Bronchial epithelial cell (primary cell): Measurements from ENCODE around the gene UBAC2. TPM values are rescaled to one million over a fixed set of nuclear protein-coding genes. Genes with fewer than 3 reads are reported as not detected.
A peak's percentile ranks its signal among the peaks of the same experiment; 100 is the strongest.

ENCODE experiments used
- DNase-seq: peaks from one replicate; pipeline ENCODE4 v3.0.0-alpha.2; 2010; ENCODE audit warnings: low read depth
- FAIRE-seq: peaks from 2 replicates; lab custom pipeline; 2011; peaks lifted over from hg19 to GRCh38; lab: Jason Lieb, UNC
- H3K27me3 ChIP-seq: 2 replicates; pipeline ENCODE4 v1.5.1; 2011; ENCODE audit warnings: low read length; ENCODE audit not compliant: control insufficient read depth, insufficient read depth
- H3K36me3 ChIP-seq: 2 replicates; pipeline ENCODE4 v1.5.1; 2011; ENCODE audit warnings: low read length; ENCODE audit not compliant: control insufficient read depth, insufficient read depth
- H3K4me3 ChIP-seq: 2 replicates; pipeline ENCODE4 v1.5.1; 2011; ENCODE audit warnings: mild to moderate bottlenecking, low read depth, low read length, control low read depth
- CTCF ChIP-seq: IDR thresholded peaks from 2 replicates; pipeline ENCODE4 v1.5.1; 2011; ENCODE audit warnings: mild to moderate bottlenecking, moderate library complexity, low read length, control low read depth, inconsistent platforms; ENCODE audit not compliant: insufficient read depth, severe bottlenecking
- total RNA-seq: library from RNA; depleted of rRNA; stranded (reverse); fragments of >200 nt; gene quantifications from 2 replicates; pipeline ENCODE4 v1.2.1, GENCODE V29; 2014

The UBAC2 gene
- total RNA-seq, 1 donor from 2014 or later, result 40.0 TPM

DNA sequence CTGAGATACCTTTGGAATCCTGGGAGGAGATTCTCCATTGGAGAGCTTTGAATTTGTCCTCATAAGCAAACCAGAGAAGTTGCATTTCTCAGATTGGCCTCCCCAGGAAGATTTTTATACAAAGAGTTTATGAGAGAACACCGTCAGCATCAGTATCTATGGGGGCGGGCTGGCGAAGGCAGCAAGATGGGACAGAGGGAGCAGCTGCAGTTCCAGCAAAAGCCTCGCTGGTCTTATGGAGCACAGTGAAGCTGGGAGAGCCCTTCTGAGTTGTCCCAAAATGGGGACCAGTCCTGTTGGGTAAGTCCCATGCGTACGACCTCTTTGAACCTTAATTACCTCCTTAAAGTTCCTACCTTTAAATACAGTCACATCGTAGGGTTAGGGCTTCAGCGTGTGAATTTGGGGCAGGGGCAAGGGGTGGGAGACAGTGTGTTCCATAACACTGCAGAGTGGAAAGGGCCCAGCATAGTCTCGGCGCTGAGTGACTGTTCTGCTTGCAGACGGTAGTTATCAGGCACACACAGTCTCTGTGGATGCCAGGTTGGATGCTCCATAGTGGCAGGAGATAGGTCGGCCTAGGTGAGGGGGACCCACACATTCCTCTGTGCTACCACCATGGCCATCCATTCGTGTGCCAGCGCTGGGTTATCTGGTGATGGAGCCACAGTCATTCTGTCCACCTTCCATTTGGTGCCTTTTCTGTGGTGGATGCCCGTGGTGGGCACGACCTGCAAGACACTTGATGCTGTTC is 141.5 kb downstream of the UBAC2 start:
- no peaks in the 10 kb centered on the region for H3K27me3 ChIP-seq
- FAIRE-seq, result peak; percentile 92
- no peak overlapping the region for H3K4me3 ChIP-seq
- no peak for DNase-seq
- H3K36me3 ChIP-seq, result peaks cover 8% of the 10 kb centered on the region
- no peak for TF ChIP-seq CTCF

DNA sequence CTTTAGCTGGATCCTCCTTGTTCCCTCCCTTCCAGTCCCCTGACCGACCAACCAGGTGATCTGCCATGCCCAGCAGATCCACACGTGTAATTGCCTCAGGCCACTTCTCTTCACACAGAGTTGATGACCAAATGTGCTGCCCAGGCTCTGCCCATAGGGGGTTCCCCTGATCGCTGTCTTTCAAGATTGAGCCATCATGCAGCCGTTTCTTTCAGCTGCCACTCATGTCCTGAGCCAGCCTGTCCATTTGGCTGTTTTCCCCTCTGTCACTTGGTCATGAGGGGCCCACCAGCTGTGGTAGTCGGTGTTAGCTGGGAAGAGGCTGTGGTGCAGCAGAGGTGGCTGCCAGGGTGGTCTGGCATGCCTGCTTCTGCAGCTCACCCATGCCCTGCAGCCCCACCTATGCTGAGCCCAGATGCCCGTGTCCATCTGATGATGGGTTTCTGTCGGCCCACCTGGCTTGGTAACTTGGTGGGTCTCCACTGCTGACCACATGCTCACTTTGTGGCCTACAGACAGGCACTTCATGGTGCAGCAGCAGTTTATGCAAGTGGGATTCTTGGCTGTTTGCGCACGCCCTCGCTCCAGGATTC is 142.2 kb downstream of the UBAC2 start:
- FAIRE-seq (no peak), DNase-seq (no peak)
- peaks cover 11% of the 10 kb centered on the region for H3K36me3 ChIP-seq
- H3K27me3 ChIP-seq, result no peaks in the 10 kb centered on the region
- no peak for TF ChIP-seq CTCF
- H3K4me3 ChIP-seq, result no peak overlapping the region

DNA sequence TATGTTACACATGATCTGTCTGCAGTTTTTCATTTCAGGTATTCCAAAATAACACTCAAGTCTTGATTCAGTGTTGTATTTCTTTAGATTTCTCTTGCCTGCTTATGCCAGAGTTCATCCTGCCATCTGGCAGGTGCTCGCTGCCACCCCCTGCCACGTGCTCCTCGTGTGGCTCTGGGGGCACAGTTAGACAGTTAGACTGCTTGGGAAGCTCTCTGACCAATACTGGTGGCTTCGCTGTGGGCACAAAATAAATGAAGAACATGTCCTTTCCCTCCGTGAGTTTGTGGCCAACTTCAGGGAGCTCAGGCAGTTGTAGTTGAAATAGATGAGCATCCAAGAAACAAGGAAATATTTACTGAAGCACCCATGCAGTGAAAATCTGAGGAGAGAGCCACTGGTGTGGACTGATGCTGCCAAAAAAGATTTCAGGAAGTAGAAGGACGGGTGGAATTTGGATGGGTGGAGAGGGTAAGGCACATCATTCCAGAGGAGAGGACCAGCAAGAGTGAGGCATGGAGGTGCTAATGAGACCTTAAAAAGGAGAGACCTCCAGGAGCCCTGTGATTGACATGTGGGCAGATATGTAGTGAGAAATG is 144.1 kb downstream of the UBAC2 start:
- no peak for DNase-seq
- no peak for TF ChIP-seq CTCF
- H3K27me3 ChIP-seq, result no peaks in the 10 kb centered on the region
- H3K36me3 ChIP-seq, result peaks cover 14% of the 10 kb centered on the region
- no peak for FAIRE-seq
- H3K4me3 ChIP-seq, result no peak overlapping the region

- peaks cover 14% of the 10 kb centered on the region for H3K36me3 ChIP-seq
- FAIRE-seq (no peak), DNase-seq (no peak)
- no peaks in the 10 kb centered on the region for H3K27me3 ChIP-seq
- no peak for TF ChIP-seq CTCF
- no peak overlapping the region for H3K4me3 ChIP-seq
Measured at GRCh38 chr13:99345345-99345744, 144.7 kb downstream of the UBAC2 start.

DNA sequence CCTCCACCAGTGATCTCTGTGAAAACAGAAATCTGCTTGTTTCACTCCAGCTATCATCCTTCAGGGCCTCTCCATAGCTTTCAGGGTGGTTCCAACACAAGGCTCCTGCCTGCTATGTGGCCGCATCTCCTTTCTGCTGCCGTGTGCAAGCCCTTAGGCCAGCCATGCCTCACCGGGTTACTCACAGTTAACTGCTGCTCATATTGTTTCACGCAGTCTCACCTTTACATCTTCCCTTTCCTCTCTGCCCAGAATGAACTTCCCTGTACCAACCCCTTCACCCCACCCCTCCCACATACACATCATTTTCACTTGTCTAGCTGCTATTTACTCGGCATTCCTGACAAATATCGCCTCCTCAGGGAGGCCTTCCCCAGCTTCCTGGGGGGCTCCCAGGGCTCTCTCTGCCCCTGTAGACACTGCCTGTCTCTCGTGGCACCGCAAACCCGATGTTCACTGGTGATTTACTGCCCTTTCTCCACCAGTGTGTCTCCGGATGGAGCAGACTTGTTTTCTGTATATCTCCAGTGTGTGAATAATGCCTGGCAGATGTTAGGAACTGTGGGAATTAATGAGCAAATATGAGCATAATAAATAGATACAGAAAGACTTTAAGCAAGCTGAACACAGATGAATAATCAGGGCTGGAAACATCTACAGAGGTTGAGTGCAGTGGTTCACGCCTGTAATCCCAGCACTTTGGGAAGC is 145.8 kb downstream of the UBAC2 start:
- DNase-seq (no peak), FAIRE-seq (no peak)
- no peak overlapping the region for H3K4me3 ChIP-seq
- H3K36me3 ChIP-seq, result peaks cover 13% of the 10 kb centered on the region
- H3K27me3 ChIP-seq, result no peaks in the 10 kb centered on the region
- TF ChIP-seq CTCF, result no peak
